Measurements from ENCODE around the gene FAM186B. TPM values are rescaled to one million over a fixed set of nuclear protein-coding genes. Genes with fewer than 3 reads are reported as not detected.
A peak's percentile ranks its signal among the peaks of the same experiment; 100 is the strongest.

Gene FAM186B
- total RNA-seq, 1 experiment from 2014 or later, result 0.42 TPM

DNA sequence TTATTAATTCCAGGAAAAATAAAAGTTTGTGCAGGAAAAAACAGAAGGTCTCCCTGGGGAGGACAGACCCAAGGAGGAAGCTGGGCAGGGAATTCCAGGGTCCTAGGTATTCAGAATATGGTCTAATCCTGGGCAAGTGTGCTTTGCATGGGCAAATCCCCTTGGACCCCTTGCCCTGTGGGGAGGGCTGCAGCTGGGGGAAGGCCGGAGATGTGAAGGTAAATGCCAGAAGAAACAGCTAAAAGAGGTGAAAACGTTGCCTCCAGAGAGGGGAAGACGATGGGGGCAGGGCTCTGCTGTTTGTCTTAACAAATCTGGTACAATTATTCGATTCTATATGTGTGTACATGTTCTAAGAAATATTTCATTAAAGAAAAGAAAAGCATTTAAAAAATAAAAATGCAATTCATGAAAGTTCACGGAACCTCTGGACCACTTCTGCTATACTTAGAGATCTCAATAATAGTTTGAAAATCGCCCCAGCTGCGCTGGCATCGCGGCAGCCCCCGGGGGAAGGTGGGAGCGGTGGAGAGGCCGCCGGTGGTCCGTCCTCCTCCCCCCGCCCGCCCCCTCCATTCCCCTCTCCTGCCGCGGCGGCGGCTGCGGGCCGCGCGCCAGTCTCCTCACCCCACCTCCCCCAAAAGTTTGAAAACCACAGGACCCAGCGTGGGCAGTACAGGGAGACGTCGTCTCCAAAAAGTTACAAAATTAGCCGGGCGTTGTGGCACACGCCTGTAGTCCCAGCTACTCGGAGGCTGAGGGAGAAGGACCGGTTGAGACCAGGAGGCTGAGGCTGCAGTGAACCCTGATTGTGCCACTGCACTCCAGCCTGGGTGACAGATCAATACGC, 16.4 kb upstream of the FAM186B start:
- H2AFZ ChIP-seq (ENCODE audit: low read depth, low read length, poor library complexity, severe bottlenecking), result no peak overlapping the region
- BruUV-seq (replicated peaks), result no TSS peak
- H3K4me3 ChIP-seq (replicated peaks in 1 of 2; ENCODE audit: low read depth in 1 of 2, low read length in 2 of 2), result peak overlapping the region; percentile 60 to 67; a peak in 3 of 4 replicates
- H4K20me1 ChIP-seq (ENCODE audit: insufficient read depth), result no peaks in the 10 kb centered on the region
- H3K9me3 ChIP-seq (ENCODE audit: control insufficient read depth in 1 of 2, insufficient read depth in 1 of 2, low read depth in 1 of 2, low read length in 2 of 2), result no peaks in the 10 kb centered on the region
- ATAC-seq (no peak), DNase-seq (ENCODE audit: low read depth, low spot score) (no peak)
- ChIA-PET POLR2A (interaction anchor here (1.0 to 1.7 kb wide), 2 partner anchors 120 to 323 kb away, joined by 3 to 9 read pairs; partner anchors contain the start of gene TMBIM6), CTCF (interaction anchor here (1.1 to 1.2 kb wide), 2 partner anchors 11 to 324 kb away, joined by 3 to 4 read pairs; no protein-coding TSS in a partner anchor), RAD21 (ENCODE audit: low non-redundant PET in 1 of 2, low total read pairs in 2 of 2, uncharacterized antibody in 2 of 2, unreplicated experiment in 2 of 2) (no interaction called here)
- H3K27ac ChIP-seq (ENCODE audit: low read depth, low read length), result peak overlapping the region; percentile 66; the same call in 1 of the 2 replicates
- no peaks in the 10 kb centered on the region; the same call in 1 of the 2 replicates for H3K79me2 ChIP-seq (ENCODE audit: insufficient read depth, low read length)
- H3K9me2 ChIP-seq (ENCODE audit: insufficient read depth), result no peaks in the 10 kb centered on the region
- H3K9ac ChIP-seq (ENCODE audit: low read length), result peak overlapping the region; percentile 75
- H3K4me1 ChIP-seq (ENCODE audit: control insufficient read depth in 1 of 2, insufficient read depth in 2 of 2, low read length in 2 of 2), result peaks cover 14 to 48% of the 10 kb centered on the region in 2 experiments
- peak overlapping the region; percentile 92 for H3K4me2 ChIP-seq (ENCODE audit: low read length)
- H3K36me3 ChIP-seq (ENCODE audit: control insufficient read depth in 1 of 2, insufficient read depth in 2 of 2, low read length in 2 of 2), result no peaks in the 10 kb centered on the region
- TF ChIP-seq CEBPB (IDR thresholded peaks at IDR 0.05; ENCODE audit: low read depth), result no peak
- intact Hi-C loops (cut with micrococcal nuclease), result no loop called here
- no peaks in the 10 kb centered on the region for H3K27me3 ChIP-seq (ENCODE audit: insufficient read depth, low read length)

DNA sequence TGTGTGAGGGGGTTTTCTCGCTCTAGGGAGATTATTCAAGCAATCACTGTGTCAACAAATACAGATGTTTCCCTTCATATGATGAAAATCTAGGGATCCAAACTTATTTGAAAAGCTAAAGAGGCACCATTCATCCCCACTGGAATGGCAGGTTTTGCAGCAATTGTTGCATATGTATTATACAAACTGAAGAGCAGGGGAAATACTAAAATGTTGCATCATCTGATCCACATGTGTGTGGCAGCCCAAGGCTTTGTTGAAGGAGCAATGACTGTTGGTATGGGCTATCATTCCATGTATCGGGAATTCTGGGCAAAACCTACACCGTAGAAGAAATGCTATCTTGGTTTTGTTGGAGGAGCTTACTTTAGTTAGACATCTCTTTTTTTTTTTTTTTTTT, 13.8 kb upstream of the FAM186B start:
- Histone ChIP-seq H3K79me2 (ENCODE audit: insufficient read depth, low read length) (no peaks in the 10 kb centered on the region), H2AFZ (ENCODE audit: low read depth, low read length, poor library complexity, severe bottlenecking) (no peak overlapping the region), H3K36me3 (ENCODE audit: control insufficient read depth in 1 of 2, insufficient read depth in 2 of 2, low read length in 2 of 2) (no peaks in the 10 kb centered on the region), H4K20me1 (ENCODE audit: insufficient read depth) (no peaks in the 10 kb centered on the region), H3K4me2 (ENCODE audit: low read length) (no peak overlapping the region), H3K4me1 (ENCODE audit: control insufficient read depth in 1 of 2, insufficient read depth in 2 of 2, low read length in 2 of 2) (peaks cover 10 to 28% of the 10 kb centered on the region in 2 experiments), H3K27me3 (ENCODE audit: insufficient read depth, low read length) (no peaks in the 10 kb centered on the region), H3K9me2 (ENCODE audit: insufficient read depth) (no peaks in the 10 kb centered on the region), H3K9me3 (ENCODE audit: control insufficient read depth in 1 of 2, insufficient read depth in 1 of 2, low read depth in 1 of 2, low read length in 2 of 2) (peaks cover 0 to 3% of the 10 kb centered on the region in 2 experiments; a peak in 1 of 4 replicates), H3K27ac (ENCODE audit: low read depth, low read length) (no peak overlapping the region), H3K9ac (ENCODE audit: low read length) (no peak overlapping the region), H3K4me3 (replicated peaks in 1 of 2; ENCODE audit: low read depth in 1 of 2, low read length in 2 of 2) (no peak overlapping the region)
- ATAC-seq, result no peak
- intact Hi-C loops (cut with micrococcal nuclease), result no loop called here
- CTCF ChIA-PET, result interaction anchor here (1.5 kb wide), 1 partner anchor 26 kb away, joined by 3 read pairs; no protein-coding TSS in a partner anchor
- POLR2A ChIA-PET, result no interaction called here
- DNase-seq (ENCODE audit: low read depth, low spot score), result no peak
- RAD21 ChIA-PET (ENCODE audit: low non-redundant PET in 1 of 2, low total read pairs in 2 of 2, uncharacterized antibody in 2 of 2, unreplicated experiment in 2 of 2), result no interaction called here
- no peak for TF ChIP-seq FOSL1 (IDR thresholded peaks at IDR 0.05; ENCODE audit: low read depth)
- TF ChIP-seq YY1 (IDR thresholded peaks at IDR 0.05; ENCODE audit: extremely low read depth, insufficient replicate concordance, low read depth, low read length), result no peak
- no peak for TF ChIP-seq EGR1 (IDR thresholded peaks at IDR 0.05; ENCODE audit: low read depth)
- TF ChIP-seq POLR2AphosphoS5 (IDR thresholded peaks at IDR 0.05; ENCODE audit: low read depth, low read length), result no peak
- TF ChIP-seq ZFX (IDR thresholded peaks at IDR 0.05), result no peak
- no TSS peak for BruUV-seq (replicated peaks)
